HL-60/S4 treated with phorbol 12-myristate 13-acetate at 8.2 ng/mL for 4 days and 3 days (cell line): ENCODE measurements around the gene TIMM17B.

Experiments
- in situ Hi-C: fragments of 300-500 bp; cut with MboI; formaldehyde crosslinking; loops from 2 replicates; pipeline ENCODE4 v1.15.0; 2022; ENCODE audit warnings: low sequenced_read_pairs

Gene TIMM17B

GRCh38 chrX:48897625-48898306 is at the start of gene TIMM17B, which contains the start of gene PQBP1:
TSS of gene TIMM17B (minus strand) at chrX:48897768. CDS start at chrX:48897749, 19 bp downstream.
TSS of gene PQBP1 (plus strand) at chrX:48897930. CDS start at chrX:48898510, 580 bp downstream.
- in situ Hi-C loops: no loop called here

- in situ Hi-C loops: no loop called here
These were observed 48.2 kb upstream of the TIMM17B start for GRCh38 chrX:48945517-48946348.

- in situ Hi-C loops: no loop called here
These were observed 45.3 kb upstream of the TIMM17B start for GRCh38 chrX:48942895-48943294.

- in situ Hi-C loops: no loop called here
These were observed 42.9 kb upstream of the TIMM17B start for GRCh38 chrX:48940404-48940955.

GRCh38 chrX:48939524-48940228 is 42.1 kb upstream of the TIMM17B start:
- in situ Hi-C loops: no loop called here

GRCh38 chrX:48938721-48939425 is 41.3 kb upstream of the TIMM17B start:
- in situ Hi-C loops: no loop called here

GRCh38 chrX:48937054-48937907 is 39.7 kb upstream of the TIMM17B start:
- in situ Hi-C loops: no loop called here

- in situ Hi-C loops: no loop called here
These were observed 39.0 kb upstream of the TIMM17B start for GRCh38 chrX:48936429-48937053.

GRCh38 chrX:48935301-48935670 is 37.7 kb upstream of the TIMM17B start:
- in situ Hi-C loops: no loop called here

- in situ Hi-C loops: no loop called here
These were observed 37.2 kb upstream of the TIMM17B start for GRCh38 chrX:48934581-48935300.

- in situ Hi-C loops: no loop called here
These were observed 36.2 kb upstream of the TIMM17B start for GRCh38 chrX:48933757-48934156.

GRCh38 chrX:48927736-48928382 is 30.3 kb upstream of the TIMM17B start:
- in situ Hi-C loops: no loop called here

GRCh38 chrX:48927123-48927522 is 29.6 kb upstream of the TIMM17B start:
- in situ Hi-C loops: no loop called here

GRCh38 chrX:48924270-48924669 is 26.7 kb upstream of the TIMM17B start:
- in situ Hi-C loops: no loop called here

- in situ Hi-C loops: no loop called here
These were observed 26.2 kb upstream of the TIMM17B start for GRCh38 chrX:48923771-48924170.

GRCh38 chrX:48920718-48921104 is 23.1 kb upstream of the TIMM17B start:
- in situ Hi-C loops: no loop called here

GRCh38 chrX:48919947-48920717 is 22.6 kb upstream of the TIMM17B start:
- in situ Hi-C loops: no loop called here
